H9 (cell line): ENCODE data around the gene CDC25C. TPM values are rescaled to one million over a fixed set of nuclear protein-coding genes. Genes with fewer than 3 reads are reported as not detected.

Experiments used
- DNase-seq: peaks from one replicate; pipeline ENCODE4 v3.0.0-alpha.2; 2017
- H2AFZ ChIP-seq: one replicate; pipeline ENCODE4 v1.6.1; 2013; ENCODE audit warnings: mild to moderate bottlenecking, low read length, control low read depth, moderate library complexity
- H2AK5ac ChIP-seq: 2 replicates; pipeline ENCODE4 v1.6.1; 2013; ENCODE audit warnings: low read length, control low read depth, mixed read lengths; ENCODE audit not compliant: insufficient read length
- H2BK120ac ChIP-seq: one replicate; pipeline ENCODE4 v1.6.1; 2013; ENCODE audit warnings: low read depth, mild to moderate bottlenecking, low read length, control low read depth, inconsistent platforms; ENCODE audit not compliant: poor library complexity, severe bottlenecking
- H2BK12ac ChIP-seq: 2 replicates; pipeline ENCODE4 v1.6.1; 2013; ENCODE audit warnings: low read length, control low read depth, mixed read lengths, low read depth; ENCODE audit not compliant: insufficient read length
- H2BK15ac ChIP-seq: 2 replicates; pipeline ENCODE4 v1.6.1; 2013; ENCODE audit warnings: low read depth, low read length, control low read depth
- H2BK20ac ChIP-seq: one replicate; pipeline ENCODE4 v1.6.1; 2013; ENCODE audit warnings: low read depth, mild to moderate bottlenecking, low read length, control low read depth, inconsistent platforms; ENCODE audit not compliant: poor library complexity, severe bottlenecking
- H2BK5ac ChIP-seq: 2 replicates; pipeline ENCODE4 v1.6.1; 2013; ENCODE audit warnings: low read length, control low read depth, mixed read lengths; ENCODE audit not compliant: insufficient read length
- H3K14ac ChIP-seq: 2 replicates; pipeline ENCODE4 v1.6.1; 2013; ENCODE audit warnings: low read length, control low read depth; ENCODE audit not compliant: insufficient read depth
- H3K18ac ChIP-seq: 2 replicates; pipeline ENCODE4 v1.6.1; 2013; ENCODE audit warnings: low read depth, mild to moderate bottlenecking, mixed read lengths, low read length, control low read depth; ENCODE audit not compliant: insufficient read length
- H3K23ac ChIP-seq: 2 replicates; pipeline ENCODE4 v1.6.1; 2013; ENCODE audit warnings: low read length, control low read depth, mixed read lengths, low read depth; ENCODE audit not compliant: insufficient read length
- H3K23me2 ChIP-seq: 2 replicates; pipeline ENCODE4 v1.6.1; 2013; ENCODE audit warnings: low read depth, mild to moderate bottlenecking, mixed read lengths, low read length, control low read depth; ENCODE audit not compliant: insufficient read length, poor library complexity, severe bottlenecking
- H3K27ac ChIP-seq: 2 replicates; pipeline ENCODE4 v1.5.1; 2013; ENCODE audit warnings: low read length, control low read depth, mixed read lengths, low read depth; ENCODE audit not compliant: insufficient read length
- H3K27me3 ChIP-seq: 2 replicates; pipeline ENCODE4 v1.6.1; 2013; ENCODE audit warnings: low read length, control low read depth, inconsistent platforms; ENCODE audit not compliant: insufficient read depth
- H3K4ac ChIP-seq: 2 replicates; pipeline ENCODE4 v1.6.1; 2013; ENCODE audit warnings: low read depth, mild to moderate bottlenecking, control low read depth, inconsistent platforms, low read length, moderate library complexity
- H3K4me1 ChIP-seq: 2 replicates; pipeline ENCODE4 v1.6.1; 2013; ENCODE audit warnings: low read length, control low read depth, inconsistent platforms; ENCODE audit not compliant: insufficient read depth
- H3K4me2 ChIP-seq: 2 replicates; pipeline ENCODE4 v1.6.1; 2013; ENCODE audit warnings: low read length, control low read depth, mixed read lengths; ENCODE audit not compliant: insufficient read length, insufficient read depth
- H3K56ac ChIP-seq: 2 replicates; pipeline ENCODE4 v1.6.1; 2013; ENCODE audit warnings: low read depth, mild to moderate bottlenecking, mixed read lengths, low read length, control low read depth; ENCODE audit not compliant: insufficient read length
- H3K79me1 ChIP-seq: 2 replicates; pipeline ENCODE4 v1.6.1; 2013; ENCODE audit warnings: low read depth, mild to moderate bottlenecking, moderate library complexity, low read length, control low read depth, inconsistent platforms; ENCODE audit not compliant: insufficient read depth, poor library complexity, severe bottlenecking
- H3K79me2 ChIP-seq: 2 replicates; pipeline ENCODE4 v1.6.1; 2013; ENCODE audit warnings: low read length, control low read depth, inconsistent platforms; ENCODE audit not compliant: insufficient read depth
- H3K9ac ChIP-seq: 2 replicates; pipeline ENCODE4 v1.6.1; 2013; ENCODE audit warnings: low read length, control low read depth, mixed read lengths; ENCODE audit not compliant: insufficient read length; ENCODE audit errors: extremely low read depth
- H3K9me3 ChIP-seq: one replicate; pipeline ENCODE4 v1.6.1; 2013; ENCODE audit warnings: low read depth, low read length, inconsistent platforms; ENCODE audit not compliant: control insufficient read depth
- H3T11ph ChIP-seq: one replicate; pipeline ENCODE4 v1.6.1; 2013; ENCODE audit warnings: mild to moderate bottlenecking, low read length, control low read depth, inconsistent platforms
- H4K20me1 ChIP-seq: one replicate; pipeline ENCODE4 v1.6.1; 2013; ENCODE audit not compliant: control insufficient read depth, insufficient read length, insufficient read depth
- H4K5ac ChIP-seq: 2 replicates; pipeline ENCODE4 v1.6.1; 2013; ENCODE audit warnings: low read depth, mild to moderate bottlenecking, mixed read lengths, low read length, control low read depth; ENCODE audit not compliant: insufficient read length
- H4K8ac ChIP-seq: replicated peaks from 2 replicates; pipeline ENCODE4 v1.6.1; 2013; ENCODE audit warnings: low read length, control low read depth, mixed read lengths, low read depth; ENCODE audit not compliant: insufficient read length
- H4K91ac ChIP-seq: 2 replicates; pipeline ENCODE4 v1.6.1; 2013; ENCODE audit warnings: low read depth, mild to moderate bottlenecking, moderate library complexity, mixed read lengths, low read length, control low read depth; ENCODE audit not compliant: insufficient read length
- H3K27ac Mint-ChIP-seq, 3 experiments: 2 replicates in 2 of 3; 3 replicates in 1 of 3; pipeline ENCODE4 v1.8.0; 2020 to 2021; ENCODE audit warnings: mixed read lengths in 3 of 3, mild to moderate bottlenecking in 1 of 3, moderate library complexity in 1 of 3
- H3K27me3 Mint-ChIP-seq: 2 replicates; pipeline ENCODE4 v1.8.0; 2021; ENCODE audit warnings: low read depth, mild to moderate bottlenecking, moderate library complexity, mixed read lengths
- H3K36me3 Mint-ChIP-seq, 3 experiments: 2 replicates in 2 of 3; 3 replicates in 1 of 3; pipeline ENCODE4 v1.8.0; 2020 to 2021; ENCODE audit warnings: low read depth in 3 of 3, mixed read lengths in 3 of 3; ENCODE audit not compliant: insufficient read depth in 1 of 3
- H3K4me1 Mint-ChIP-seq, 2 experiments: 2 replicates each; pipeline ENCODE4 v1.8.0; 2020; ENCODE audit warnings: mixed read lengths in 2 of 2
- H3K4me3 Mint-ChIP-seq, 2 experiments: 2 replicates in 1 of 2; 3 replicates in 1 of 2; pipeline ENCODE4 v1.8.0; 2020 to 2021; ENCODE audit warnings: mild to moderate bottlenecking in 2 of 2, mixed read lengths in 2 of 2, moderate library complexity in 1 of 2
- H3K9me3 Mint-ChIP-seq, 2 experiments: 2 replicates in 1 of 2; 3 replicates in 1 of 2; pipeline ENCODE4 v1.8.0; 2020; ENCODE audit warnings: mild to moderate bottlenecking in 2 of 2, mixed read lengths in 2 of 2, moderate library complexity in 1 of 2
- WGBS: extraction: QIAGEN DNeasy Blood & Tissue Kit; methylation state at CpG from one replicate; pipeline ENCODE4 v1.1.7; 2013; ENCODE audit warnings: missing lambda C conversion rate, low lambda C conversion rate, mixed read lengths; ENCODE audit not compliant: insufficient read length; ENCODE audit errors: extremely low coverage; 5-methylcytosine and 5-hydroxymethylcytosine counted together
- total RNA-seq: library from RNA; stranded (reverse); gene quantifications from 2 replicates; pipeline ENCODE4 v1.2.1, GENCODE V29; 2021
- TF ChIP-seq, protein P1 (sequence below): fragments of 200-600 bp; sonication (generic); conservative IDR thresholded peaks from 3 replicates; pipeline ENCODE4 v1.8.0; 2021; ENCODE audit warnings: antibody characterized with exemption, mild to moderate bottlenecking

CDC25C gene
- total RNA-seq, 1 experiment from 2014 or later: 22.8 TPM

DNA sequence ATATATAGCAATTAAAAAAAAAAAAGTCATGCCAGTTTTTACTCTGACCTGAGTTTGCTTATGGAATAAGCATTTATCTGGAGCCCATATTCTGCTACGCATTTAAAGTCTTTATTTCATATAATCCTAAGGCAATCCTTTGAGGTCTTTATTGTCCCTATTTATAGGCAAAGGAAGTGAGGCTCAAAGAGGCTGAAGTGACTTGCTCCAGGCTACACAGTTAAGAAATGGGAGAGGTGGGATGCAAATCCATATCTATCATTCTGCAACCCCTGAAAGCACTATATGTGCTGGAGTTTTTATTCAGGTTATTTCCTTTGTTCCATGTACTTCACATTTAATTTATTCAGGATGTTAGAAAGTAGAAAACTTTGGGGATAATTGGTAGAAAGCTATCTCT lies 33.0 kb upstream of the CDC25C start:
- Histone ChIP-seq H3K9ac (no peak overlapping the region), H3K56ac (no peak overlapping the region), H3K4me1 (no peaks in the 10 kb centered on the region), H2BK12ac (no peak overlapping the region), H4K5ac (no peak overlapping the region), H3K79me1 (peaks cover 7% of the 10 kb centered on the region), H4K91ac (no peak overlapping the region), H4K8ac (no peak overlapping the region), H3K23me2 (no peaks in the 10 kb centered on the region), H2BK120ac (no peak overlapping the region), H3K4ac (no peak overlapping the region), H2BK20ac (no peak overlapping the region), H3K4me2 (no peak overlapping the region), H4K20me1 (no peaks in the 10 kb centered on the region), H3K23ac (no peak overlapping the region), H2BK5ac (no peak overlapping the region), H3T11ph (no peak overlapping the region), H2AK5ac (no peak overlapping the region), H3K9me3 (no peaks in the 10 kb centered on the region), H3K18ac (no peak overlapping the region), H3K27me3 (no peaks in the 10 kb centered on the region), H3K14ac (no peak overlapping the region), H2AFZ (no peak overlapping the region), H2BK15ac (no peak overlapping the region), H3K27ac (no peak overlapping the region), H3K79me2 (peaks cover 11% of the 10 kb centered on the region; the same call in 1 of the 2 replicates)
- H3K4me3 Mint-ChIP-seq: no peak overlapping the region
- no peak for DNase-seq
- H3K36me3 Mint-ChIP-seq: no peaks in the 10 kb centered on the region
- no peaks in the 10 kb centered on the region for H3K27me3 Mint-ChIP-seq
- WGBS: no CpG with 5 or more reads among the region's 1 CpG
- peaks cover 6 to 10% of the 10 kb centered on the region in 2 experiments; a peak in 3 of 4 replicates for H3K4me1 Mint-ChIP-seq
- no peaks in the 10 kb centered on the region for H3K9me3 Mint-ChIP-seq
- TF ChIP-seq, protein P1, sequence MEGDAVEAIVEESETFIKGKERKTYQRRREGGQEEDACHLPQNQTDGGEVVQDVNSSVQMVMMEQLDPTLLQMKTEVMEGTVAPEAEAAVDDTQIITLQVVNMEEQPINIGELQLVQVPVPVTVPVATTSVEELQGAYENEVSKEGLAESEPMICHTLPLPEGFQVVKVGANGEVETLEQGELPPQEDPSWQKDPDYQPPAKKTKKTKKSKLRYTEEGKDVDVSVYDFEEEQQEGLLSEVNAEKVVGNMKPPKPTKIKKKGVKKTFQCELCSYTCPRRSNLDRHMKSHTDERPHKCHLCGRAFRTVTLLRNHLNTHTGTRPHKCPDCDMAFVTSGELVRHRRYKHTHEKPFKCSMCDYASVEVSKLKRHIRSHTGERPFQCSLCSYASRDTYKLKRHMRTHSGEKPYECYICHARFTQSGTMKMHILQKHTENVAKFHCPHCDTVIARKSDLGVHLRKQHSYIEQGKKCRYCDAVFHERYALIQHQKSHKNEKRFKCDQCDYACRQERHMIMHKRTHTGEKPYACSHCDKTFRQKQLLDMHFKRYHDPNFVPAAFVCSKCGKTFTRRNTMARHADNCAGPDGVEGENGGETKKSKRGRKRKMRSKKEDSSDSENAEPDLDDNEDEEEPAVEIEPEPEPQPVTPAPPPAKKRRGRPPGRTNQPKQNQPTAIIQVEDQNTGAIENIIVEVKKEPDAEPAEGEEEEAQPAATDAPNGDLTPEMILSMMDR: no peak
- H3K27ac Mint-ChIP-seq: no peak overlapping the region
